K562 (cell line): ENCODE results near the gene TBX1. TPM values are rescaled to one million over a fixed set of nuclear protein-coding genes. Genes with fewer than 3 reads are reported as not detected.

ENCODE experiments used
- HMGXB4 ChIP-seq: sonication (generic); formaldehyde crosslinking; IDR thresholded peaks from 2 replicates; pipeline ENCODE4 v1.8.1; 2023; ENCODE audit warnings: mild to moderate bottlenecking, missing genetic modification reagents
- MLX ChIP-seq, 2 experiments: fragments of 450-650 bp in 1 of 2; sonication (generic) in 1 of 2; formaldehyde crosslinking; conservative IDR thresholded peaks; 2 replicates each; pipeline versions ENCODE4 v1.4.0 to v1.8.1; 2020 to 2022; ENCODE audit warnings: mild to moderate bottlenecking in 1 of 2, missing genetic modification reagents in 1 of 2
- SMARCC2 ChIP-seq: fragments of 450-650 bp; IDR thresholded peaks from 2 replicates; pipeline ENCODE4 v1.6.1; 2017; ENCODE audit warnings: antibody characterized with exemption, moderate library complexity, mild to moderate bottlenecking, low read depth
- ZNF512 ChIP-seq: IDR thresholded peaks from 2 replicates; pipeline ENCODE4 v1.6.1; 2016; ENCODE audit warnings: missing genetic modification characterization, missing compliant biosample characterization
- polyA plus RNA-seq, 8 experiments: library from polyadenylated mRNA; depleted of rRNA in 4 of 8; stranded (reverse) in 5 of 8; unstranded in 3 of 8; fragments of >200 nt; fragmentation: Nextera tagmentation in 2 of 8; fragmentation: Illumina TruSeq in 1 of 8; extraction: Ambion mirVana in 2 of 8; extraction: Trizol in 1 of 8; gene quantifications; 2 replicates each; pipeline versions ENCODE4 v1.2.1 to v1.2.3, GENCODE V29; 2011 to 2014; ENCODE audit warnings: inconsistent platforms in 1 of 8, missing spikeins in 1 of 8
- total RNA-seq, 7 experiments: library from RNA; depleted of rRNA in 6 of 7; stranded (reverse); fragments of >200 nt in 6 of 7; fragmentation: Illumina TruSeq in 2 of 7; extraction: Trizol in 2 of 7; gene quantifications; 2 replicates each; pipeline versions ENCODE4 v1.2.1 to v1.2.3, GENCODE V29; 2011 to 2021; ENCODE audit warnings: low replicate concordance in 1 of 7

Gene TBX1
- total and polyA plus RNA-seq, 9 of the 15 experiments (the other 6 are each of a cell fraction or from before 2014, with no cell fraction given): 0.07 to 35.0 (median 3.9) TPM

GRCh38 chr22:19744350-19745006, 16.1 kb upstream of the TBX1 start (continued):
- TF ChIP-seq ZNF512 (tag) (no peak), HMGXB4 (CRISPR knock-in tag) (no peak), SMARCC2 (no peak), MLX (CRISPR knock-in tag; conservative IDR thresholded peaks at IDR 0.05) (no peak)
